Vein endothelial cell (primary cell): ENCODE measurements around the gene FOXI3. TPM values are rescaled to one million over a fixed set of nuclear protein-coding genes. Genes with fewer than 3 reads are reported as not detected.

Experiments
- small RNA-seq: library from RNA; depleted of rRNA; stranded (forward); fragments of <200 nt; gene quantifications from one replicate; pipeline ENCODE3, GENCODE V24; 2012
- total RNA-seq: library from RNA; depleted of rRNA; stranded (reverse); fragments of >200 nt; gene quantifications from 2 replicates; pipeline ENCODE4 v1.2.3, GENCODE V29; 2012

FOXI3 gene
- total RNA-seq, result not detected in 2 replicates

DNA sequence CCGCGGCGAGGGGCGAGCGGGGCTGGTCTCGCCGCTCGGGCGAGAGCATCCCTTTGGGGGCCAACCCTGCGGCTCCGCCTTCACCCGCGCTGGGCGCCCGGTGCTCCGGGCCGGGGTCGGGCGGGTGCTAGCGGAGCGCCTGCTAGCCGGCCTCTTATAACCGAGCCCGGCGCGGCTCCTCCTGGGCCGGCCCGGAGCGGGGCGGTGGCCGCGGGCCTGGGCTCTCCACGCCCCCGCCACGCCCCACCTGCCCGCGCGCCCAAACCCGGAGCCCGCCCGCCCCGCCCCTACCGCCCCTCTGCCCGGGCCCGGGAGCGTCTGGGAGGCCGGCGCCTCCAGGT is at the start of gene FOXI3:
FOXI3 (minus strand) TSS at position 129 of the 341 bp plus-strand sequence. CDS start 158 bp downstream, outside the sequence.

Small RNA genes within 50 kb of the gene (small RNA-seq; reads per million reads assigned to genes)
- gene RNU6-1007P, result not detected

Other genes starting within 250 kb of the FOXI3 start
- 14.4 and 22.4 TPM in 2 replicates for gene EIF2AK3, start 174.8 kb upstream of the FOXI3 start, total RNA-seq
- 19.9 and 20.8 TPM in 2 replicates for gene RPIA, start 239.0 kb upstream of the FOXI3 start, total RNA-seq